NCI-H524 (cell line): ENCODE data around the gene TNPO3.

ENCODE experiments used
- DNase-seq, 2 experiments: peaks; one replicate each; lab custom pipeline; 2025; lab: John Stamatoyannopoulos, UW

The TNPO3 gene

GRCh38 chr7:128906766-128907559 lies 147.9 kb downstream of the TNPO3 start:
- DNase-seq: no peak

DNA sequence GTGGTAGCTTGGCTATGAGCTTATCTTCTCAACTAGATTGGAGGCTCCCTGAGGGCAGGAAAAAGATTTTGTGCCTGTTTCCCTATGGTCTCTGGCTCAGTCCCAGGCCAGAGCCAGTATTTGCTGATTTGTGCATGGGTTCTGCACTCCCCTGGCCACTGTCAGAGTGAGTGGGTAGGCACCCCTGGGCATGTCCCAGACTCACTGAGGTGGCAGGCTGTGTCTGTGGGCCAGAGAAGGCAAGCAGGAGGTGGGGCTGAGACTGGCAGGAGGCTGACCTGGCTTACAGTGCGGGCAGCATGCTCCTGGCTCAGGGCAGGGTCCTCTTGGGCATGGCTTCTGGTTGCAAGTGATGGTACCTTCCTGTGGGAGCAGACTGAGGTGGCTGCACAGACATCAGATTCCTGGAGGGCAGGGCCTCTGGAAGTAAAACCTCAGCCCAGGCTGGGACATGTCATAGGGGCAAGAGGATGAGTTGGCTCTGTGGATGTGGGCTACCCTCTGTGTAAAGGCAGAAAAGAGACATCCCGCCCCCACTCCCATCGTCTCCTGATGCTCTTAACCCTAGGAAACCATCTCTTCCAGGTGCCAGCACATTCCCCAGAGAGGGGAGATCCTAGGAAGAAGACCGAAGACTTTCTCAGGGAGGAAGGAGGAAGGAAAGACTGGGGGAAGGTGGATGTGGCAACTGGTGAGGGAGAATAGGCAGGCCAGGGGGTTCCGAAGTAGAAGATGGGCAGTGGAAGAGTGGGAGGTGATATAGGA lies 148.7 kb downstream of the TNPO3 start:
- DNase-seq: no peak

- peak; percentile 52 to 73 for DNase-seq
Observed at GRCh38 chr7:128904381-128905197, 150.3 kb downstream of the TNPO3 start.
